Tibial artery (tissue), 4 donors: ENCODE measurements around the gene CCDC80.

ENCODE experiments used
- DNase-seq, 2 donors: peaks; one replicate each; pipeline ENCODE4 v3.0.0-alpha.2; 2019
- H3K27ac ChIP-seq, 2 donors: fragments of 200-600 bp; sonication (generic) in 1 of 2; 1 replicate in 1 of 2; 2 replicates in 1 of 2; pipeline ENCODE4 v1.5.1; 2018 to 2019; ENCODE audit warnings: mild to moderate bottlenecking in 1 of 2
- H3K27me3 ChIP-seq, 2 donors: fragments of 200-600 bp; sonication (generic) in 1 of 2; one replicate each; pipeline versions ENCODE4 v1.5.1 to v1.6.0; 2016 to 2019
- H3K36me3 ChIP-seq, 3 donors: fragments of 200-600 bp; sonication (generic) in 2 of 3; one replicate each; pipeline ENCODE4 v1.5.1; 2016 to 2019; ENCODE audit warnings: mild to moderate bottlenecking in 2 of 3
- H3K4me1 ChIP-seq, 4 donors: fragments of 200-600 bp; sonication (generic) in 2 of 4; 1 replicate in 3 of 4; 2 replicates in 1 of 4; pipeline ENCODE4 v1.5.1; 2016 to 2019
- H3K4me3 ChIP-seq, 2 donors: fragments of 200-600 bp; sonication (generic) in 1 of 2; 1 replicate in 1 of 2; 2 replicates in 1 of 2; pipeline ENCODE4 v1.5.1; 2018 to 2019; ENCODE audit warnings: mild to moderate bottlenecking in 2 of 2
- H3K9me3 ChIP-seq, 3 donors: fragments of 200-600 bp; sonication (generic) in 1 of 3; one replicate each; pipeline ENCODE4 v1.5.1; 2016 to 2019
- CTCF ChIP-seq, 2 experiments: fragments of 200-600 bp in 1 of 2; fragments of 450-650 bp in 1 of 2; IDR thresholded peaks; one replicate each; pipeline ENCODE4 v1.5.1; 2017 to 2019; ENCODE audit warnings: antibody characterized with exemption in 2 of 2, mild to moderate bottlenecking in 1 of 2, moderate library complexity in 1 of 2
- intact Hi-C: fragments of 100-400 bp; cut with DNase I; formaldehyde crosslinking; loops from one replicate; pipeline ENCODE4 v1.15.0; 2023; ENCODE audit warnings: low total_unique reads

CCDC80 gene

GRCh38 chr3:112651071-112651470, 10.1 kb upstream of the CCDC80 start:
- DNase-seq: no peak
- intact Hi-C loops: no loop called here
- peaks cover 0 to 44% (median 5%) of the 10 kb centered on the region in 4 donors for H3K4me1 ChIP-seq
- no peaks in the 10 kb centered on the region for H3K36me3 ChIP-seq
- TF ChIP-seq CTCF (IDR thresholded peaks at IDR 0.05): no peak
- H3K4me3 ChIP-seq: no peak overlapping the region
- no peaks in the 10 kb centered on the region for H3K9me3 ChIP-seq
- no peak overlapping the region for H3K27ac ChIP-seq
- no peaks in the 10 kb centered on the region for H3K27me3 ChIP-seq

- H3K4me3 ChIP-seq: no peak overlapping the region
- H3K9me3 ChIP-seq: no peaks in the 10 kb centered on the region
- no peak for TF ChIP-seq CTCF (IDR thresholded peaks at IDR 0.05)
- no peaks in the 10 kb centered on the region for H3K36me3 ChIP-seq
- no peaks in the 10 kb centered on the region for H3K27me3 ChIP-seq
- H3K4me1 ChIP-seq: peaks cover 0 to 41% (median 5%) of the 10 kb centered on the region in 4 donors
- intact Hi-C loops: no loop called here
- no peak for DNase-seq
- no peak overlapping the region for H3K27ac ChIP-seq
These were observed 9.5 kb upstream of the CCDC80 start for GRCh38 chr3:112650482-112650881.

- H3K4me1 ChIP-seq: peaks cover 0 to 33% (median 5%) of the 10 kb centered on the region in 4 donors
- DNase-seq: no peak
These were observed 8.5 kb upstream of the CCDC80 start for GRCh38 chr3:112649478-112649735.

GRCh38 chr3:112647122-112647521, 6.2 kb upstream of the CCDC80 start:
- Histone ChIP-seq H3K27me3 (no peaks in the 10 kb centered on the region), H3K9me3 (no peaks in the 10 kb centered on the region), H3K27ac (peak overlapping the region; percentile 2 to 21), H3K4me1 (peaks cover 0 to 27% (median 10%) of the 10 kb centered on the region in 4 donors), H3K4me3 (no peak overlapping the region), H3K36me3 (no peaks in the 10 kb centered on the region)
- no peak for DNase-seq
- intact Hi-C loops: loop anchor here (10.0 kb wide), 1 partner anchor 168 kb away; no protein-coding TSS in a partner anchor
- TF ChIP-seq CTCF (IDR thresholded peaks at IDR 0.05): no peak

More at GRCh38 chr3:112649478-112649735, 8.5 kb upstream of the CCDC80 start:
- intact Hi-C loops: loop anchor here (10.0 kb wide), 1 partner anchor 165 kb away; no protein-coding TSS in a partner anchor
- Histone ChIP-seq H3K27ac (no peak overlapping the region), H3K27me3 (no peaks in the 10 kb centered on the region), H3K9me3 (no peaks in the 10 kb centered on the region), H3K4me3 (no peak overlapping the region), H3K36me3 (no peaks in the 10 kb centered on the region)
- TF ChIP-seq CTCF (IDR thresholded peaks at IDR 0.05): no peak

- no peak for TF ChIP-seq CTCF (IDR thresholded peaks at IDR 0.05)
- no peaks in the 10 kb centered on the region for H3K27me3 ChIP-seq
- H3K9me3 ChIP-seq: no peaks in the 10 kb centered on the region
- intact Hi-C loops: loop anchor here (10.0 kb wide), 1 partner anchor 168 kb away; no protein-coding TSS in a partner anchor
- no peak for DNase-seq
- H3K36me3 ChIP-seq: no peaks in the 10 kb centered on the region
- no peak overlapping the region for H3K4me3 ChIP-seq
- peak overlapping the region in 1 of 2 donors; percentile 21 for H3K27ac ChIP-seq
- peaks cover 0 to 32% (median 14%) of the 10 kb centered on the region in 4 donors for H3K4me1 ChIP-seq
These were observed 5.7 kb upstream of the CCDC80 start for GRCh38 chr3:112646623-112647022.

GRCh38 chr3:112644453-112644852, 3.5 kb upstream of the CCDC80 start:
- intact Hi-C loops: loop anchor here (10.0 kb wide), 1 partner anchor 170 kb away; no protein-coding TSS in a partner anchor
- Histone ChIP-seq H3K27me3 (no peaks in the 10 kb centered on the region), H3K4me3 (no peak overlapping the region), H3K9me3 (no peaks in the 10 kb centered on the region), H3K4me1 (peaks cover 0 to 47% (median 22%) of the 10 kb centered on the region in 4 donors), H3K27ac (no peak overlapping the region), H3K36me3 (no peaks in the 10 kb centered on the region)
- TF ChIP-seq CTCF (IDR thresholded peaks at IDR 0.05): no peak
- DNase-seq: no peak
